Breast epithelium (tissue), 4 donors: ENCODE measurements around the gene CCDC146. TPM values are rescaled to one million over a fixed set of nuclear protein-coding genes. Genes with fewer than 3 reads are reported as not detected.

Experiments used
- DNase-seq, 2 donors: peaks; one replicate each; pipeline ENCODE4 v3.0.0-alpha.2; 2019; ENCODE audit warnings: low spot score in 2 of 2
- H3K27ac ChIP-seq, 2 donors: fragments of 200-600 bp; sonication (generic) in 1 of 2; one replicate each; pipeline ENCODE4 v1.5.1; 2016 to 2019; ENCODE audit warnings: mild to moderate bottlenecking in 1 of 2
- H3K27me3 ChIP-seq, 2 donors: fragments of 200-600 bp; sonication (generic) in 1 of 2; one replicate each; pipeline versions ENCODE4 v1.5.1 to v1.6.0; 2017 to 2019; ENCODE audit warnings: control low read depth in 1 of 2, mild to moderate bottlenecking in 1 of 2
- H3K36me3 ChIP-seq: fragments of 200-600 bp; one replicate; pipeline ENCODE4 v1.5.1; 2019
- H3K4me1 ChIP-seq, 2 donors: fragments of 200-600 bp; sonication (generic); one replicate each; pipeline ENCODE4 v1.5.1; 2016 to 2019; ENCODE audit warnings: control low read depth in 1 of 2
- H3K4me3 ChIP-seq, 3 donors: fragments of 200-600 bp; sonication (generic); 1 replicate in 2 of 3; 2 replicates in 1 of 3; pipeline ENCODE4 v1.5.1; 2016 to 2019; ENCODE audit warnings: mild to moderate bottlenecking in 3 of 3, moderate library complexity in 2 of 3
- H3K9me3 ChIP-seq, 2 donors: fragments of 200-600 bp; sonication (generic) in 1 of 2; one replicate each; pipeline ENCODE4 v1.5.1; 2016 to 2019; ENCODE audit warnings: control low read depth in 1 of 2
- CTCF ChIP-seq, 3 donors: fragments of 450-650 bp; IDR thresholded peaks; one replicate each; pipeline ENCODE4 v1.5.1; 2016 to 2017; ENCODE audit warnings: antibody characterized with exemption in 3 of 3, mild to moderate bottlenecking in 3 of 3, moderate library complexity in 3 of 3
- POLR2A ChIP-seq: fragments of 450-650 bp; IDR thresholded peaks from one replicate; pipeline ENCODE4 v1.6.1; 2016; ENCODE audit warnings: antibody characterized with exemption, mild to moderate bottlenecking, moderate library complexity
- POLR2AphosphoS5 ChIP-seq, 3 donors: sonication (generic); formaldehyde crosslinking; IDR thresholded peaks; one replicate each; pipeline ENCODE4 v1.6.1; 2017; ENCODE audit warnings: antibody characterized with exemption in 3 of 3
- intact Hi-C: fragments of 100-400 bp; cut with DNase I; formaldehyde crosslinking; loops from one replicate; pipeline ENCODE4 v1.15.1; 2023; ENCODE audit warnings: low total_unique reads
- total RNA-seq, 3 donors: library from RNA; depleted of rRNA; stranded (reverse); fragments of >200 nt; gene quantifications; one replicate each; pipeline ENCODE4 v1.1.0, GENCODE V29; 2016

The CCDC146 gene
- total RNA-seq, 3 donors from 2014 or later: 11.5 to 17.7 (median 15.5) TPM

GRCh38 chr7:77313876-77314480 lies 191.6 kb downstream of the CCDC146 start:
- H3K27me3 ChIP-seq: no peaks in the 10 kb centered on the region
- peak overlapping the region in 1 of 2 donors; percentile 11 for H3K27ac ChIP-seq
- TF ChIP-seq POLR2AphosphoS5 (IDR thresholded peaks at IDR 0.05) (no peak), POLR2A (no peak), CTCF (IDR thresholded peaks at IDR 0.05) (no peak)
- DNase-seq: no peak
- no peaks in the 10 kb centered on the region for H3K36me3 ChIP-seq
- intact Hi-C loops: loop anchor here (10.0 kb wide), 1 partner anchor 59 kb away; no protein-coding TSS in a partner anchor
- H3K9me3 ChIP-seq: no peaks in the 10 kb centered on the region
- no peak overlapping the region for H3K4me3 ChIP-seq
- H3K4me1 ChIP-seq: peaks cover 0 to 5% of the 10 kb centered on the region in 2 donors

GRCh38 chr7:77315182-77315591 lies 192.8 kb downstream of the CCDC146 start:
- Histone ChIP-seq H3K27ac (no peak overlapping the region), H3K4me1 (no peaks in the 10 kb centered on the region), H3K4me3 (no peak overlapping the region), H3K36me3 (no peaks in the 10 kb centered on the region), H3K27me3 (no peaks in the 10 kb centered on the region), H3K9me3 (no peaks in the 10 kb centered on the region)
- no peak for DNase-seq
- intact Hi-C loops: loop anchor here (10.0 kb wide), 1 partner anchor 60 kb away; no protein-coding TSS in a partner anchor
- TF ChIP-seq POLR2A (no peak), CTCF (IDR thresholded peaks at IDR 0.05) (no peak), POLR2AphosphoS5 (IDR thresholded peaks at IDR 0.05) (no peak)

GRCh38 chr7:77316219-77316978 lies 194.0 kb downstream of the CCDC146 start:
- TF ChIP-seq POLR2AphosphoS5 (IDR thresholded peaks at IDR 0.05): no peak
- TF ChIP-seq CTCF (IDR thresholded peaks at IDR 0.05): no peak
- no peak for TF ChIP-seq POLR2A
- no peak overlapping the region for H3K4me3 ChIP-seq
- no peaks in the 10 kb centered on the region for H3K9me3 ChIP-seq
- intact Hi-C loops: loop anchor here (10.0 kb wide), 1 partner anchor 62 kb away; no protein-coding TSS in a partner anchor
- H3K27ac ChIP-seq: no peak overlapping the region
- no peaks in the 10 kb centered on the region for H3K27me3 ChIP-seq
- no peaks in the 10 kb centered on the region for H3K4me1 ChIP-seq
- H3K36me3 ChIP-seq: no peaks in the 10 kb centered on the region
- no peak for DNase-seq

GRCh38 chr7:77318019-77318418 lies 195.6 kb downstream of the CCDC146 start:
- TF ChIP-seq CTCF (IDR thresholded peaks at IDR 0.05) (no peak), POLR2A (no peak)
- no peak for DNase-seq
- H3K4me1 ChIP-seq: no peaks in the 10 kb centered on the region
- H3K9me3 ChIP-seq: no peaks in the 10 kb centered on the region
- H3K27ac ChIP-seq: no peak overlapping the region
- H3K4me3 ChIP-seq: no peak overlapping the region
- no peaks in the 10 kb centered on the region for H3K27me3 ChIP-seq
- H3K36me3 ChIP-seq: no peaks in the 10 kb centered on the region
- intact Hi-C loops: loop anchor here (10.0 kb wide), 1 partner anchor 63 kb away; no protein-coding TSS in a partner anchor

GRCh38 chr7:77320137-77320536 lies 197.7 kb downstream of the CCDC146 start:
- no peaks in the 10 kb centered on the region for H3K36me3 ChIP-seq
- H3K9me3 ChIP-seq: no peaks in the 10 kb centered on the region
- DNase-seq: no peak
- no peak overlapping the region for H3K4me3 ChIP-seq
- H3K27me3 ChIP-seq: no peaks in the 10 kb centered on the region
- intact Hi-C loops: no loop called here
- H3K4me1 ChIP-seq: no peaks in the 10 kb centered on the region
- TF ChIP-seq POLR2AphosphoS5 (IDR thresholded peaks at IDR 0.05) (no peak), POLR2A (no peak), CTCF (IDR thresholded peaks at IDR 0.05) (no peak)
- H3K27ac ChIP-seq: no peak overlapping the region
